ENCODE results near the gene NUP210. TPM values are rescaled to one million over a fixed set of nuclear protein-coding genes. Genes with fewer than 3 reads are reported as not detected.

NUP210 gene
- total RNA-seq, 4 donors from 2014 or later = 11.6 to 81.7 (median 29.8) TPM

- no peak for DNase-seq
- H3K4me1 ChIP-seq = no peaks in the 10 kb centered on the region
- no peaks in the 10 kb centered on the region for H3K27me3 ChIP-seq
- TF ChIP-seq POLR2A (IDR thresholded peaks at IDR 0.05) (no peak), CTCF (IDR thresholded peaks at IDR 0.05) (no peak)
- no peaks in the 10 kb centered on the region for H3K9me3 ChIP-seq
- H3K4me3 ChIP-seq = no peak overlapping the region
- no peak overlapping the region for H3K27ac ChIP-seq
- peaks cover 0 to 28% (median 0%) of the 10 kb centered on the region in 3 donors for H3K36me3 ChIP-seq
Measured at GRCh38 chr3:13362551-13362950, 57.6 kb downstream of the NUP210 start.

GRCh38 chr3:13359916-13360315 lies 60.2 kb downstream of the NUP210 start:
- peaks cover 0 to 39% (median 0%) of the 10 kb centered on the region in 3 donors for H3K36me3 ChIP-seq
- no peaks in the 10 kb centered on the region for H3K27me3 ChIP-seq

GRCh38 chr3:13358643-13359042 lies 61.5 kb downstream of the NUP210 start:
- H3K36me3 ChIP-seq = peaks cover 0 to 50% (median 0%) of the 10 kb centered on the region in 3 donors
- TF ChIP-seq POLR2A (IDR thresholded peaks at IDR 0.05) (no peak), CTCF (IDR thresholded peaks at IDR 0.05) (no peak)
- H3K4me3 ChIP-seq = no peak overlapping the region
- H3K27ac ChIP-seq = no peak overlapping the region
- DNase-seq = no peak
- no peaks in the 10 kb centered on the region for H3K4me1 ChIP-seq
- H3K9me3 ChIP-seq = no peaks in the 10 kb centered on the region
- H3K27me3 ChIP-seq = no peaks in the 10 kb centered on the region

More at GRCh38 chr3:13359916-13360315, 60.2 kb downstream of the NUP210 start:
- H3K4me1 ChIP-seq = no peaks in the 10 kb centered on the region
- H3K9me3 ChIP-seq = no peaks in the 10 kb centered on the region
- DNase-seq = no peak
- no peak for TF ChIP-seq CTCF (IDR thresholded peaks at IDR 0.05)
- no peak overlapping the region for H3K4me3 ChIP-seq
- H3K27ac ChIP-seq = no peak overlapping the region

GRCh38 chr3:13358051-13358450 lies 62.1 kb downstream of the NUP210 start:
- Histone ChIP-seq H3K9me3 (no peaks in the 10 kb centered on the region), H3K27me3 (no peaks in the 10 kb centered on the region), H3K36me3 (peaks cover 0 to 51% (median 0%) of the 10 kb centered on the region in 3 donors), H3K4me3 (no peak overlapping the region), H3K27ac (no peak overlapping the region), H3K4me1 (no peaks in the 10 kb centered on the region)
- TF ChIP-seq POLR2A (IDR thresholded peaks at IDR 0.05) = no peak
- TF ChIP-seq CTCF (IDR thresholded peaks at IDR 0.05) = no peak
- no peak for DNase-seq

- no peak for TF ChIP-seq CTCF (IDR thresholded peaks at IDR 0.05)
- TF ChIP-seq POLR2A (IDR thresholded peaks at IDR 0.05) = no peak
- Histone ChIP-seq H3K4me3 (no peak overlapping the region), H3K27ac (no peak overlapping the region), H3K27me3 (no peaks in the 10 kb centered on the region), H3K9me3 (no peaks in the 10 kb centered on the region), H3K36me3 (peaks cover 0 to 50% (median 0%) of the 10 kb centered on the region in 3 donors), H3K4me1 (no peaks in the 10 kb centered on the region)
- DNase-seq = no peak
Measured at GRCh38 chr3:13357074-13357473, 63.0 kb downstream of the NUP210 start.
